ENCODE measurements around the gene MKRN2OS. TPM values are rescaled to one million over a fixed set of nuclear protein-coding genes. Genes with fewer than 3 reads are reported as not detected.

The MKRN2OS gene
- total RNA-seq, 2 experiments from 2014 or later, result not detected

GRCh38 chr3:12513694-12514446 lies 31.4 kb downstream of the MKRN2OS start:
- DNase-seq (no peak), ATAC-seq (ENCODE audit: poor library complexity) (no peak)
- Histone ChIP-seq H3K27ac (ENCODE audit: low read depth in 1 of 2, low read length in 2 of 2) (no peak overlapping the region), H3K9me3 (ENCODE audit: control insufficient read depth in 1 of 2, insufficient read depth in 1 of 2, low read length in 2 of 2) (no peaks in the 10 kb centered on the region), H3K4me3 (ENCODE audit: low read length) (no peak overlapping the region), H3K36me3 (ENCODE audit: insufficient read depth, low read length) (peaks cover 10% of the 10 kb centered on the region), H3K27me3 (ENCODE audit: control insufficient read depth in 1 of 2, insufficient read depth in 2 of 2, low read length in 2 of 2) (no peaks in the 10 kb centered on the region), H3K4me1 (ENCODE audit: insufficient read depth, low read length) (no peaks in the 10 kb centered on the region)
- Mint-ChIP-seq H3K27ac (no peak overlapping the region), H3K4me3 (no peak overlapping the region), H3K9me3 (no peaks in the 10 kb centered on the region), H3K4me1 (ENCODE audit: low read depth) (no peaks in the 10 kb centered on the region), H3K27me3 (no peaks in the 10 kb centered on the region), H3K36me3 (ENCODE audit: low read depth) (peaks cover 31% of the 10 kb centered on the region)
- intact Hi-C loops (cut with DNase I, micrococcal nuclease), result no loop called here
- TF ChIP-seq CTCF (IDR thresholded peaks at IDR 0.05), result no peak
- CTCF ChIA-PET, result no interaction called here
- POLR2A ChIA-PET, result no interaction called here

GRCh38 chr3:12512534-12513118 lies 32.7 kb downstream of the MKRN2OS start:
- H3K36me3 ChIP-seq (ENCODE audit: insufficient read depth, low read length), result peaks cover 11% of the 10 kb centered on the region
- no peaks in the 10 kb centered on the region for H3K9me3 ChIP-seq (ENCODE audit: control insufficient read depth in 1 of 2, insufficient read depth in 1 of 2, low read length in 2 of 2)
- no peaks in the 10 kb centered on the region for H3K4me1 ChIP-seq (ENCODE audit: insufficient read depth, low read length)
- ChIA-PET POLR2A (no interaction called here), CTCF (no interaction called here)
- ATAC-seq (ENCODE audit: poor library complexity), result no peak
- no peak for TF ChIP-seq CTCF (IDR thresholded peaks at IDR 0.05)
- no peak overlapping the region for H3K4me3 Mint-ChIP-seq
- no peak overlapping the region for H3K4me3 ChIP-seq (ENCODE audit: low read length)
- H3K27me3 Mint-ChIP-seq, result no peaks in the 10 kb centered on the region
- H3K36me3 Mint-ChIP-seq (ENCODE audit: low read depth), result peaks cover 37% of the 10 kb centered on the region
- intact Hi-C loops (cut with DNase I, micrococcal nuclease), result no loop called here
- H3K27ac ChIP-seq (ENCODE audit: low read depth in 1 of 2, low read length in 2 of 2), result no peak overlapping the region
- no peak for DNase-seq
- H3K27me3 ChIP-seq (ENCODE audit: control insufficient read depth in 1 of 2, insufficient read depth in 2 of 2, low read length in 2 of 2), result no peaks in the 10 kb centered on the region
- no peaks in the 10 kb centered on the region for H3K9me3 Mint-ChIP-seq
- no peaks in the 10 kb centered on the region for H3K4me1 Mint-ChIP-seq (ENCODE audit: low read depth)
- no peak overlapping the region for H3K27ac Mint-ChIP-seq

GRCh38 chr3:12509466-12509865 lies 35.8 kb downstream of the MKRN2OS start:
- Histone ChIP-seq H3K4me1 (ENCODE audit: insufficient read depth, low read length) (no peaks in the 10 kb centered on the region), H3K27me3 (ENCODE audit: control insufficient read depth in 1 of 2, insufficient read depth in 2 of 2, low read length in 2 of 2) (no peaks in the 10 kb centered on the region), H3K27ac (ENCODE audit: low read depth in 1 of 2, low read length in 2 of 2) (no peak overlapping the region), H3K9me3 (ENCODE audit: control insufficient read depth in 1 of 2, insufficient read depth in 1 of 2, low read length in 2 of 2) (no peaks in the 10 kb centered on the region), H3K36me3 (ENCODE audit: insufficient read depth, low read length) (peaks cover 15% of the 10 kb centered on the region), H3K4me3 (ENCODE audit: low read length) (no peak overlapping the region)
- POLR2A ChIA-PET, result no interaction called here
- H3K27ac Mint-ChIP-seq, result no peak overlapping the region
- no peaks in the 10 kb centered on the region for H3K27me3 Mint-ChIP-seq
- peaks cover 58% of the 10 kb centered on the region for H3K36me3 Mint-ChIP-seq (ENCODE audit: low read depth)
- TF ChIP-seq CTCF (IDR thresholded peaks at IDR 0.05), result no peak
- H3K4me1 Mint-ChIP-seq (ENCODE audit: low read depth), result no peaks in the 10 kb centered on the region
- DNase-seq, result no peak
- CTCF ChIA-PET, result no interaction called here
- H3K4me3 Mint-ChIP-seq, result no peak overlapping the region
- H3K9me3 Mint-ChIP-seq, result no peaks in the 10 kb centered on the region
- intact Hi-C loops (cut with DNase I, micrococcal nuclease), result no loop called here
- no peak for ATAC-seq (ENCODE audit: poor library complexity)

All from CD4-positive, alpha-beta T cell (primary cell).